SK-N-SH treated with all-trans-retinoic acid at 6 μM for 48 hours (cell line): Measurements from ENCODE around the gene MCUB.

Experiments
- ATAC-seq: fragments of 200-7000 bp; cut with Tn5 transposase; 3 replicates; pipeline ENCODE4 v1.9.1; 2020; ENCODE audit warnings: mild to moderate bottlenecking, moderate library complexity
- ARNTL ChIP-seq: fragments of 450-650 bp; formaldehyde crosslinking; IDR thresholded peaks from 2 replicates; pipeline ENCODE4 v1.5.0; 2020; ENCODE audit warnings: low read depth, mild to moderate bottlenecking, moderate library complexity, borderline replicate concordance
- BACH2 ChIP-seq: fragments of 250-450 bp; sonication (Bioruptor Pico); IDR thresholded peaks from 2 replicates; pipeline ENCODE4 v1.9.0; 2021; ENCODE audit warnings: mild to moderate bottlenecking, borderline replicate concordance
- CSDC2 ChIP-seq: fragments of 250-450 bp; sonication (Bioruptor Pico); IDR thresholded peaks from 2 replicates; pipeline ENCODE4 v1.5.0; 2020; ENCODE audit warnings: mild to moderate bottlenecking, moderate library complexity
- ESRRG ChIP-seq: fragments of 250-450 bp; sonication (Bioruptor Pico); IDR thresholded peaks from 2 replicates; pipeline ENCODE4 v1.6.1; 2021; ENCODE audit warnings: mild to moderate bottlenecking
- GLIS3 ChIP-seq: fragments of 250-450 bp; sonication (Bioruptor Pico); IDR thresholded peaks from 2 replicates; pipeline ENCODE4 v1.5.0; 2020; ENCODE audit warnings: mild to moderate bottlenecking, moderate library complexity
- ISL1 ChIP-seq: fragments of 250-450 bp; sonication (Bioruptor Pico); IDR thresholded peaks from 2 replicates; pipeline ENCODE4 v2.1.2; 2022; ENCODE audit warnings: mild to moderate bottlenecking, moderate library complexity
- OSR1 ChIP-seq: fragments of 250-450 bp; sonication (Bioruptor Pico); IDR thresholded peaks from 2 replicates; pipeline ENCODE4 v1.8.0; 2022; ENCODE audit warnings: moderate library complexity, mild to moderate bottlenecking, inconsistent platforms
- PPARA ChIP-seq: fragments of 250-450 bp; sonication (Bioruptor Pico); IDR thresholded peaks from 2 replicates; pipeline ENCODE4 v1.5.0; 2020; ENCODE audit warnings: mild to moderate bottlenecking, borderline replicate concordance
- RARB ChIP-seq: fragments of 250-450 bp; sonication (Bioruptor Pico); IDR thresholded peaks from 2 replicates; pipeline ENCODE4 v1.8.0; 2021; ENCODE audit warnings: mild to moderate bottlenecking, moderate library complexity
- SNAI2 ChIP-seq: fragments of 250-450 bp; sonication (Bioruptor Pico); IDR thresholded peaks from 2 replicates; pipeline ENCODE4 v1.5.0; 2020; ENCODE audit warnings: mild to moderate bottlenecking, moderate library complexity
- TCF4 ChIP-seq: fragments of 250-450 bp; sonication (Bioruptor Pico); IDR thresholded peaks from 2 replicates; pipeline ENCODE4 v1.8.0; 2021; ENCODE audit warnings: mild to moderate bottlenecking, moderate library complexity, borderline replicate concordance
- TOX ChIP-seq: fragments of 250-450 bp; sonication (Bioruptor Pico); IDR thresholded peaks from 2 replicates; pipeline ENCODE4 v1.8.0; 2021; ENCODE audit warnings: mild to moderate bottlenecking, moderate library complexity, borderline replicate concordance
- ZC3H10 ChIP-seq: fragments of 250-450 bp; sonication (Bioruptor Pico); IDR thresholded peaks from 2 replicates; pipeline ENCODE4 v1.5.1; 2021; ENCODE audit warnings: mild to moderate bottlenecking, moderate library complexity
- ZFP30 ChIP-seq: fragments of 450-650 bp; formaldehyde crosslinking; IDR thresholded peaks from 2 replicates; pipeline ENCODE4 v1.5.0; 2022; ENCODE audit warnings: mild to moderate bottlenecking, moderate library complexity
- ZNF565 ChIP-seq: fragments of 450-650 bp; formaldehyde crosslinking; conservative IDR thresholded peaks from 2 replicates; pipeline ENCODE4 v1.5.0; 2020; ENCODE audit warnings: low read depth, mild to moderate bottlenecking, moderate library complexity
- ZNF8 ChIP-seq: fragments of 450-650 bp; formaldehyde crosslinking; IDR thresholded peaks from 2 replicates; pipeline ENCODE4 v1.5.0; 2020; ENCODE audit warnings: mild to moderate bottlenecking, moderate library complexity
- TF ChIP-seq, protein P1 (sequence below): fragments of 250-450 bp; sonication (Bioruptor Pico); IDR thresholded peaks from 2 replicates; pipeline ENCODE4 v1.8.0; 2021; ENCODE audit warnings: low read depth, mild to moderate bottlenecking, moderate library complexity, borderline replicate concordance
- TF ChIP-seq, protein P2 (sequence below): fragments of 250-450 bp; sonication (Bioruptor Pico); IDR thresholded peaks from 2 replicates; pipeline ENCODE4 v1.5.1; 2020; ENCODE audit warnings: low read depth, mild to moderate bottlenecking, moderate library complexity
- TF ChIP-seq, protein P3 (sequence below): fragments of 250-450 bp; sonication (Bioruptor Pico); IDR thresholded peaks from 2 replicates; pipeline ENCODE4 v1.8.0; 2020; ENCODE audit warnings: mild to moderate bottlenecking, moderate library complexity, borderline replicate concordance
- TF ChIP-seq, protein P4 (sequence below): fragments of 250-450 bp; sonication (Bioruptor Pico); IDR thresholded peaks from 2 replicates; pipeline ENCODE4 v1.5.1; 2021; ENCODE audit warnings: mild to moderate bottlenecking, moderate library complexity
- TF ChIP-seq, protein P5 (sequence below): fragments of 250-450 bp; sonication (Bioruptor Pico); IDR thresholded peaks from 2 replicates; pipeline ENCODE4 v1.5.0; 2020; ENCODE audit warnings: mild to moderate bottlenecking, moderate library complexity

Gene MCUB

DNA sequence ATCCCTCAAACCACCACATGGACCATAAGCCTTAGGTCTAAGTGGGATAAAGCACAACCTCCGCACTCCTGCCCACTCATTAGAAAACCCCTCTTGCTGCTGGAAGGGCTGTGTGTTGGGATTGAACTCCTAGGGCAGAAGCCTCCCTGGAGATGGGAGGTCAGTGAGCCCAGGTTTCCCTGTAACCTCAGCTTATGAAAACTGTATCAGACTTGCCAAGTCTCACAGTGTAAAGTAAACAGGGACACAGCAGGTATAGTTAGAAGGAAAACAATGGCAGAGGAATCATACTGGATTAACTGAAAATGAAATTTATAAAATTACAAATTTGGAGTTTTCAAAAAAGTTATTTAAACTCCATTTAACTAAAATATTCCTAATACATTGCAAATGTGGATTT is 113.3 kb downstream of the MCUB start (continued):
- TF ChIP-seq, protein P1, sequence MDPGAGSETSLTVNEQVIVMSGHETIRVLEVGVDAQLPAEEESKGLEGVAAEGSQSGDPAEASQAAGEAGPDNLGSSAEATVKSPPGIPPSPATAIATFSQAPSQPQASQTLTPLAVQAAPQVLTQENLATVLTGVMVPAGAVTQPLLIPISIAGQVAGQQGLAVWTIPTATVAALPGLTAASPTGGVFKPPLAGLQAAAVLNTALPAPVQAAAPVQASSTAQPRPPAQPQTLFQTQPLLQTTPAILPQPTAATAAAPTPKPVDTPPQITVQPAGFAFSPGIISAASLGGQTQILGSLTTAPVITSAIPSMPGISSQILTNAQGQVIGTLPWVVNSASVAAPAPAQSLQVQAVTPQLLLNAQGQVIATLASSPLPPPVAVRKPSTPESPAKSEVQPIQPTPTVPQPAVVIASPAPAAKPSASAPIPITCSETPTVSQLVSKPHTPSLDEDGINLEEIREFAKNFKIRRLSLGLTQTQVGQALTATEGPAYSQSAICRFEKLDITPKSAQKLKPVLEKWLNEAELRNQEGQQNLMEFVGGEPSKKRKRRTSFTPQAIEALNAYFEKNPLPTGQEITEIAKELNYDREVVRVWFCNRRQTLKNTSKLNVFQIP (CRISPR knock-in tag), result no peak
- TF ChIP-seq GLIS3 (CRISPR knock-in tag), result no peak
- TF ChIP-seq OSR1, result no peak
- TF ChIP-seq ZFP30, result no peak

DNA sequence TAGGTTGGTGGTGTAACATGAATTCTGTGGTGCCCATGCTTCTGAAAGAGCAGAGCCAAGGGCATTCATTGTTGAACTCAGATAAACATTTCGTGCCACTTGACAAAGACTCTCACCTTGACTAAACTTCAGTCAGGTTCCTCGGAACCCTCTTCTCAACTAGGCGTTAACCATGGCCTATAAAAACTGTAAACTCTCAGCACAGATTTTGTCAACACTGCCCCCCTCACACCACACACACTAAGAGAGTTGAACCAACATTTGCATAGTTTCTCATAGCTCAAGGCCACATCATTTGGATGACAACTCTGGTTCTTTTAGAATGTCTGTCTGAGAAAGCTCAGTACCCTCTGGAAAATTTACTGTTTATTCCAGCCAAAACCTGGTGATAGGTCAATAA is 115.1 kb downstream of the MCUB start:
- no peak for ATAC-seq
- no peak for TF ChIP-seq RARB
- no peak for TF ChIP-seq PPARA (CRISPR knock-in tag)
- TF ChIP-seq OSR1, result no peak
- TF ChIP-seq ARNTL, result no peak
- TF ChIP-seq TCF4 (CRISPR knock-in tag), result no peak
- TF ChIP-seq, protein P1 (CRISPR knock-in tag), result no peak
- no peak for TF ChIP-seq ISL1

DNA sequence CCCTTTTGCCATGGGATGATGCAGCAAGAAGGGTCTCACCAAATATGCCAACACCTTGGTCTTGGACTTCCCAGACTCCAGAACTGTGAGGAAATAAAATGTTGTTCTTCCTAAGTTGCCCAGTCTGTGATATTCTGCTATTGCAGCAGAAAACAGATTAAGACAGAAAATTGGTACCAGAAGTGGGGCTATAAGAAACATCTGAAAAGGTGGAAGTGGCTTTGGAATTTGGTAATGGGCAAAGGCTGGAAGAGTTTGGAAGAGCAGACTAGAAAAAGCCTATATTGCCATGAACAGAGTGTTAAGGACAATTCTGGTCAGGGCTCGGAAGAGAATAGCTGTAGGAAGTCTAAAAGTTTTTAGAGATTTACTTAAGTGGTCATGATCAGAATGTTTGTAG is 115.8 kb downstream of the MCUB start:
- TF ChIP-seq ZFP30, result no peak
- TF ChIP-seq TCF4 (CRISPR knock-in tag), result no peak
- TF ChIP-seq, protein P2, sequence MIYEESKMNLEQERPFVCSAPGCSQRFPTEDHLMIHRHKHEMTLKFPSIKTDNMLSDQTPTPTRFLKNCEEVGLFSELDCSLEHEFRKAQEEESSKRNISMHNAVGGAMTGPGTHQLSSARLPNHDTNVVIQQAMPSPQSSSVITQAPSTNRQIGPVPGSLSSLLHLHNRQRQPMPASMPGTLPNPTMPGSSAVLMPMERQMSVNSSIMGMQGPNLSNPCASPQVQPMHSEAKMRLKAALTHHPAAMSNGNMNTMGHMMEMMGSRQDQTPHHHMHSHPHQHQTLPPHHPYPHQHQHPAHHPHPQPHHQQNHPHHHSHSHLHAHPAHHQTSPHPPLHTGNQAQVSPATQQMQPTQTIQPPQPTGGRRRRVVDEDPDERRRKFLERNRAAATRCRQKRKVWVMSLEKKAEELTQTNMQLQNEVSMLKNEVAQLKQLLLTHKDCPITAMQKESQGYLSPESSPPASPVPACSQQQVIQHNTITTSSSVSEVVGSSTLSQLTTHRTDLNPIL, result no peak
- TF ChIP-seq ESRRG, result no peak
- no peak for TF ChIP-seq PPARA (CRISPR knock-in tag)
- no peak for TF ChIP-seq CSDC2 (CRISPR knock-in tag)
- TF ChIP-seq, protein P1 (CRISPR knock-in tag), result no peak
- no peak for TF ChIP-seq SNAI2 (CRISPR knock-in tag)
- TF ChIP-seq ZNF565, result no peak
- no peak for TF ChIP-seq BACH2 (CRISPR knock-in tag)
- no peak for TF ChIP-seq GLIS3 (CRISPR knock-in tag)
- TF ChIP-seq ZNF8, result no peak
- TF ChIP-seq, protein P3, sequence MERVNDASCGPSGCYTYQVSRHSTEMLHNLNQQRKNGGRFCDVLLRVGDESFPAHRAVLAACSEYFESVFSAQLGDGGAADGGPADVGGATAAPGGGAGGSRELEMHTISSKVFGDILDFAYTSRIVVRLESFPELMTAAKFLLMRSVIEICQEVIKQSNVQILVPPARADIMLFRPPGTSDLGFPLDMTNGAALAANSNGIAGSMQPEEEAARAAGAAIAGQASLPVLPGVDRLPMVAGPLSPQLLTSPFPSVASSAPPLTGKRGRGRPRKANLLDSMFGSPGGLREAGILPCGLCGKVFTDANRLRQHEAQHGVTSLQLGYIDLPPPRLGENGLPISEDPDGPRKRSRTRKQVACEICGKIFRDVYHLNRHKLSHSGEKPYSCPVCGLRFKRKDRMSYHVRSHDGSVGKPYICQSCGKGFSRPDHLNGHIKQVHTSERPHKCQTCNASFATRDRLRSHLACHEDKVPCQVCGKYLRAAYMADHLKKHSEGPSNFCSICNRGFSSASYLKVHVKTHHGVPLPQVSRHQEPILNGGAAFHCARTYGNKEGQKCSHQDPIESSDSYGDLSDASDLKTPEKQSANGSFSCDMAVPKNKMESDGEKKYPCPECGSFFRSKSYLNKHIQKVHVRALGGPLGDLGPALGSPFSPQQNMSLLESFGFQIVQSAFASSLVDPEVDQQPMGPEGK (CRISPR knock-in tag), result no peak
- no peak for TF ChIP-seq TOX
- TF ChIP-seq ARNTL, result no peak
- no peak for TF ChIP-seq ZC3H10 (CRISPR knock-in tag)
- TF ChIP-seq, protein P4, sequence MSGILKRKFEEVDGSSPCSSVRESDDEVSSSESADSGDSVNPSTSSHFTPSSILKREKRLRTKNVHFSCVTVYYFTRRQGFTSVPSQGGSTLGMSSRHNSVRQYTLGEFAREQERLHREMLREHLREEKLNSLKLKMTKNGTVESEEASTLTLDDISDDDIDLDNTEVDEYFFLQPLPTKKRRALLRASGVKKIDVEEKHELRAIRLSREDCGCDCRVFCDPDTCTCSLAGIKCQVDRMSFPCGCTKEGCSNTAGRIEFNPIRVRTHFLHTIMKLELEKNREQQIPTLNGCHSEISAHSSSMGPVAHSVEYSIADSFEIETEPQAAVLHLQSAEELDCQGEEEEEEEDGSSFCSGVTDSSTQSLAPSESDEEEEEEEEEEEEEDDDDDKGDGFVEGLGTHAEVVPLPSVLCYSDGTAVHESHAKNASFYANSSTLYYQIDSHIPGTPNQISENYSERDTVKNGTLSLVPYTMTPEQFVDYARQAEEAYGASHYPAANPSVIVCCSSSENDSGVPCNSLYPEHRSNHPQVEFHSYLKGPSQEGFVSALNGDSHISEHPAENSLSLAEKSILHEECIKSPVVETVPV (CRISPR knock-in tag), result no peak
- TF ChIP-seq, protein P5, sequence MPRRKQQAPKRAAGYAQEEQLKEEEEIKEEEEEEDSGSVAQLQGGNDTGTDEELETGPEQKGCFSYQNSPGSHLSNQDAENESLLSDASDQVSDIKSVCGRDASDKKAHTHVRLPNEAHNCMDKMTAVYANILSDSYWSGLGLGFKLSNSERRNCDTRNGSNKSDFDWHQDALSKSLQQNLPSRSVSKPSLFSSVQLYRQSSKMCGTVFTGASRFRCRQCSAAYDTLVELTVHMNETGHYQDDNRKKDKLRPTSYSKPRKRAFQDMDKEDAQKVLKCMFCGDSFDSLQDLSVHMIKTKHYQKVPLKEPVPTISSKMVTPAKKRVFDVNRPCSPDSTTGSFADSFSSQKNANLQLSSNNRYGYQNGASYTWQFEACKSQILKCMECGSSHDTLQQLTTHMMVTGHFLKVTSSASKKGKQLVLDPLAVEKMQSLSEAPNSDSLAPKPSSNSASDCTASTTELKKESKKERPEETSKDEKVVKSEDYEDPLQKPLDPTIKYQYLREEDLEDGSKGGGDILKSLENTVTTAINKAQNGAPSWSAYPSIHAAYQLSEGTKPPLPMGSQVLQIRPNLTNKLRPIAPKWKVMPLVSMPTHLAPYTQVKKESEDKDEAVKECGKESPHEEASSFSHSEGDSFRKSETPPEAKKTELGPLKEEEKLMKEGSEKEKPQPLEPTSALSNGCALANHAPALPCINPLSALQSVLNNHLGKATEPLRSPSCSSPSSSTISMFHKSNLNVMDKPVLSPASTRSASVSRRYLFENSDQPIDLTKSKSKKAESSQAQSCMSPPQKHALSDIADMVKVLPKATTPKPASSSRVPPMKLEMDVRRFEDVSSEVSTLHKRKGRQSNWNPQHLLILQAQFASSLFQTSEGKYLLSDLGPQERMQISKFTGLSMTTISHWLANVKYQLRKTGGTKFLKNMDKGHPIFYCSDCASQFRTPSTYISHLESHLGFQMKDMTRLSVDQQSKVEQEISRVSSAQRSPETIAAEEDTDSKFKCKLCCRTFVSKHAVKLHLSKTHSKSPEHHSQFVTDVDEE (CRISPR knock-in tag), result no peak
- no peak for TF ChIP-seq RARB
- ATAC-seq, result no peak
